Measurements from ENCODE around the gene ITGB3.
A peak's percentile ranks its signal among the peaks of the same experiment; 100 is the strongest.

GRCh38 chr17:47323382-47324223, 70.0 kb downstream of the ITGB3 start, which contains the start of gene EFCAB13:
- TF ChIP-seq, protein P1, sequence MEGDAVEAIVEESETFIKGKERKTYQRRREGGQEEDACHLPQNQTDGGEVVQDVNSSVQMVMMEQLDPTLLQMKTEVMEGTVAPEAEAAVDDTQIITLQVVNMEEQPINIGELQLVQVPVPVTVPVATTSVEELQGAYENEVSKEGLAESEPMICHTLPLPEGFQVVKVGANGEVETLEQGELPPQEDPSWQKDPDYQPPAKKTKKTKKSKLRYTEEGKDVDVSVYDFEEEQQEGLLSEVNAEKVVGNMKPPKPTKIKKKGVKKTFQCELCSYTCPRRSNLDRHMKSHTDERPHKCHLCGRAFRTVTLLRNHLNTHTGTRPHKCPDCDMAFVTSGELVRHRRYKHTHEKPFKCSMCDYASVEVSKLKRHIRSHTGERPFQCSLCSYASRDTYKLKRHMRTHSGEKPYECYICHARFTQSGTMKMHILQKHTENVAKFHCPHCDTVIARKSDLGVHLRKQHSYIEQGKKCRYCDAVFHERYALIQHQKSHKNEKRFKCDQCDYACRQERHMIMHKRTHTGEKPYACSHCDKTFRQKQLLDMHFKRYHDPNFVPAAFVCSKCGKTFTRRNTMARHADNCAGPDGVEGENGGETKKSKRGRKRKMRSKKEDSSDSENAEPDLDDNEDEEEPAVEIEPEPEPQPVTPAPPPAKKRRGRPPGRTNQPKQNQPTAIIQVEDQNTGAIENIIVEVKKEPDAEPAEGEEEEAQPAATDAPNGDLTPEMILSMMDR (IDR thresholded peaks at IDR 0.05), result peak in 1 of 3 donors; percentile 28
- TF ChIP-seq POLR2A (IDR thresholded peaks at IDR 0.05), result peak; percentile 90

Measured in breast epithelium (tissue), 3 donors.